Measurements from ENCODE around the gene ANKRD11. TPM values are rescaled to one million over a fixed set of nuclear protein-coding genes. Genes with fewer than 3 reads are reported as not detected.

Gene ANKRD11
- total and polyA plus RNA-seq, 2 donors (not counting 3 experiments of a cell fraction or from before 2014, with no cell fraction given), result 55.8 to 191 TPM

DNA sequence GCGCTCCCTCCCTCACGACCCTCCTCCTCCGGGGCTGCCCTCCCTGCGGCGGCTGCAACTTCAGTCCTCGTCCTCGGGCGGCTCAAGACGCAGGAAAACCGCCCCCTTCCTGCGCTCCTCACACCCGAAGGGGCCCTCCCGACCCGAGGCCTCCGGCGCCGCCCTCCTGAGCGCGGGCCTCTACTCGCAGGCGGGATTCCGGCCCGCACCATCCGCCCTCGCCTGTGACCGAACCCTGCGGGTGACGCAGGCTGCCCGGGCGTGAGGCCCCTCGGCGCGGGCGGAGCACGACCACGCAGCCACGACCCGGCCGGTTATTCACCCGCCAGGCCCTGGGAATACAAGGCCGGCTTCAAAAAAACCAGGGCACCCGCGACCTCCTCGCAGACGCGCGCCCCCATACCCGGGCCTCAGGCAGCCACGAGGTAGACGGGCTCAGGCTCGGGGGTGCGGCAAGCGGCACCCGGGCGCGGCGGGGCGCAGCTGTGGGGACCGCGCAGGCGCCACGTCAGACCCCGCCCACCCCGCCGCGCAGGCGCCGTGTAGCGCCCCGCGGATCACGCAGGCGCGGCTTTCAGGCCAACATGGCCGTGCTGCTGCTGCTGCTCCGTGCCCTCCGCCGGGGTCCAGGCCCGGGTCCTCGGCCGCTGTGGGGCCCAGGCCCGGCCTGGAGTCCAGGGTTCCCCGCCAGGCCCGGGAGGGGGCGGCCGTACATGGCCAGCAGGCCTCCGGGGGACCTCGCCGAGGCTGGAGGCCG is 17.7 kb upstream of the ANKRD11 start, which contains the start of gene SPG7:
Gene SPG7 (plus strand): TSS at position 570 of the 757 bp plus-strand sequence. CDS start 15 bp downstream, at position 585.
- H3K9ac ChIP-seq (replicated peaks; ENCODE audit: extremely low read depth, insufficient read depth, low read length), result peak within 1 kb of the TSS; percentile 91
- POLR2A ChIA-PET, result interaction anchor here (0.6 kb wide), 1 partner anchor 10 kb away, joined by 3 read pairs; no protein-coding TSS in a partner anchor
- peak within 1 kb of the TSS; percentile 89 for H3K27ac ChIP-seq (ENCODE audit: insufficient read depth, low read depth, low read length)
- no peaks in the 10 kb centered on the region for H4K20me1 ChIP-seq (replicated peaks; ENCODE audit: control insufficient read depth, extremely low read depth, insufficient read depth, low read length)
- H3K9me1 ChIP-seq (replicated peaks; ENCODE audit: control insufficient read depth, extremely low read depth, insufficient read depth, low read length), result no peaks in the 10 kb centered on the region
- H3K4me2 ChIP-seq (ENCODE audit: insufficient read depth, low read length), result peak within 1 kb of the TSS; percentile 61
- peaks cover 40% of the 10 kb centered on the region for H3K79me2 ChIP-seq (ENCODE audit: control insufficient read depth, insufficient read depth, low read length)
- CTCF ChIA-PET, result interaction anchor here (0.6 to 2.3 kb wide), 17 partner anchors 13 to 291 kb away, joined by 3 to 11 read pairs (median 4); partner anchors contain the start of genes ANKRD11 and ZNF778
- BruUV-seq (replicated peaks), result no TSS peak
- TF ChIP-seq EZH2 (IDR thresholded peaks at IDR 0.05; ENCODE audit: borderline replicate concordance, low read depth, low read length, severe bottlenecking) (no peak), JUN (IDR thresholded peaks at IDR 0.05; ENCODE audit: borderline replicate concordance, insufficient read depth, insufficient read length, low read depth) (no peak), POLR2A (IDR thresholded peaks at IDR 0.05; ENCODE audit: low read depth, low read length) (peak; percentile 86), POLR2AphosphoS5 (IDR thresholded peaks at IDR 0.05; ENCODE audit: insufficient read depth, low read depth, low read length) (peak; percentile 92)
- dilution Hi-C loops (cut with MboI; ENCODE audit: extremely low pct_ligation_motif_present, low sequenced_read_pairs) (no loop called here), intact Hi-C loops (cut with micrococcal nuclease) (loop anchor here (1.0 to 5.0 kb wide), 3 partner anchors 96 to 192 kb away; no protein-coding TSS in a partner anchor)
- peaks cover 0 to 14% of the 10 kb centered on the region in 2 experiments for H3K36me3 ChIP-seq (ENCODE audit: control insufficient read depth in 2 of 2, extremely low read depth in 1 of 2, insufficient read depth in 2 of 2, low read length in 2 of 2)
- DNase-seq (ENCODE audit: low read depth, low spot score) (peak; percentile 91), FAIRE-seq (peak; percentile 79)
- H3K4me1 ChIP-seq (ENCODE audit: control insufficient read depth, extremely low read depth, insufficient read depth, low read length), result peaks cover 28% of the 10 kb centered on the region
- H3K27me3 ChIP-seq (ENCODE audit: control insufficient read depth in 2 of 2, insufficient read depth in 2 of 2, low read length in 2 of 2), result no peaks in the 10 kb centered on the region
- peak within 1 kb of the TSS; percentile 15 to 80 (median 65) for H3K4me3 ChIP-seq (replicated peaks in 1 of 3; ENCODE audit: insufficient read depth in 1 of 3, low read depth in 1 of 3, low read length in 3 of 3)
- no peaks in the 10 kb centered on the region for H3K9me3 ChIP-seq (replicated peaks; ENCODE audit: control insufficient read depth, insufficient read depth, low read length)
- H2AFZ ChIP-seq (ENCODE audit: low read depth, low read length), result peak within 1 kb of the TSS; percentile 45

DNA sequence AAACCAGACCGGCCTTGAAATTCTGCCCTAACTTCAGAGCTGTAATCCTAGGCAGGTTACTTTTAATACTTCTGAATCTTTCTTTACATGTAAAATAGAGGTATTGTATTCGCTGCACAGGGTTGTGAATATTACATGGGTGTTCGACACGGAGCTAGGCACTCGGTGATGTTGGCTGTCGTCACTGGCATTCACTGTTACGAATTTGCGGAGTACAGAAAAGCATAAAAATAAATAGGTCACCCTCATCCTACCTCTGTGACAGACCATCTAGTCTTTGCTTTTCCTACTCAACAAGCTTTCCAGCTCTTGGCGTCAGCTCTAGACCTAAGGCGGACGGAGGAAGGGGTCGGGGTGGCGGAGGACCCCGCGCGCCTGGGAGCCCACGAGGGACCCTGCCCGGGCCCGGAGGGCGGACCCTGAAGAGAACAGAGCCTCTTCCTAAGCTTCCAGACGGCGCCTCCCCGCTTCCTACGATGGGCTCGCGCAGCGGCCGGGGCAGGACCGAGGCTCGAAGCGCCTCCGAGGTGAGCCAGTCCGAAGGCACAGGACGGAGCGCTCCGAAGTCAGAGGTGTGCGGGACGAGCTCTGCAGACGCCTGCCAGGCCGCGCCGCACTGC is 17.0 kb upstream of the ANKRD11 start:
- intact Hi-C loops (cut with micrococcal nuclease), result loop anchor here (5.0 kb wide), 1 partner anchor 95 kb away; no protein-coding TSS in a partner anchor
- H3K9me1 ChIP-seq (replicated peaks; ENCODE audit: control insufficient read depth, extremely low read depth, insufficient read depth, low read length), result no peaks in the 10 kb centered on the region
- H3K27ac ChIP-seq (ENCODE audit: insufficient read depth, low read depth, low read length), result peak overlapping the region; percentile 89
- BruUV-seq (replicated peaks), result no TSS peak
- no peaks in the 10 kb centered on the region for H4K20me1 ChIP-seq (replicated peaks; ENCODE audit: control insufficient read depth, extremely low read depth, insufficient read depth, low read length)
- no peaks in the 10 kb centered on the region for H3K27me3 ChIP-seq (ENCODE audit: control insufficient read depth in 2 of 2, insufficient read depth in 2 of 2, low read length in 2 of 2)
- no peak overlapping the region for H2AFZ ChIP-seq (ENCODE audit: low read depth, low read length)
- POLR2A ChIA-PET, result no interaction called here
- no peak for TF ChIP-seq POLR2AphosphoS5 (IDR thresholded peaks at IDR 0.05; ENCODE audit: insufficient read depth, low read depth, low read length)
- peak; percentile 50 for TF ChIP-seq POLR2A (IDR thresholded peaks at IDR 0.05; ENCODE audit: low read depth, low read length)
- peaks cover 31% of the 10 kb centered on the region for H3K4me1 ChIP-seq (ENCODE audit: control insufficient read depth, extremely low read depth, insufficient read depth, low read length)
- H3K79me2 ChIP-seq (ENCODE audit: control insufficient read depth, insufficient read depth, low read length), result peaks cover 38% of the 10 kb centered on the region
- H3K9me3 ChIP-seq (replicated peaks; ENCODE audit: control insufficient read depth, insufficient read depth, low read length), result no peaks in the 10 kb centered on the region
- CTCF ChIA-PET, result interaction anchor here (1.3 to 2.3 kb wide), 5 partner anchors 18 to 181 kb away, joined by 3 to 11 read pairs (median 6); partner anchors contain the start of gene ANKRD11
- H3K9ac ChIP-seq (replicated peaks; ENCODE audit: extremely low read depth, insufficient read depth, low read length), result peak overlapping the region; percentile 91
- H3K36me3 ChIP-seq (ENCODE audit: control insufficient read depth in 2 of 2, extremely low read depth in 1 of 2, insufficient read depth in 2 of 2, low read length in 2 of 2), result peaks cover 0 to 11% of the 10 kb centered on the region in 2 experiments
- DNase-seq (ENCODE audit: low read depth, low spot score) (no peak), FAIRE-seq (no peak)
- H3K4me3 ChIP-seq (replicated peaks in 1 of 3; ENCODE audit: insufficient read depth in 1 of 3, low read depth in 1 of 3, low read length in 3 of 3), result peak overlapping the region; percentile 15 to 80 (median 65)
- H3K4me2 ChIP-seq (ENCODE audit: insufficient read depth, low read length), result peak overlapping the region; percentile 61
- dilution Hi-C loops (cut with MboI; ENCODE audit: extremely low pct_ligation_motif_present, low sequenced_read_pairs), result no loop called here
